Fibroblast of lung (primary cell): Measurements from ENCODE around the gene NT5C3A. TPM values are rescaled to one million over a fixed set of nuclear protein-coding genes. Genes with fewer than 3 reads are reported as not detected.

ENCODE experiments used
- DNase-seq, 2 donors: peaks; one replicate each; pipeline versions ENCODE4 v3.0.0 to v3.0.0-alpha.2; 2010; ENCODE audit warnings: low read depth in 2 of 2
- H2AFZ ChIP-seq: 2 replicates; pipeline ENCODE4 v1.5.1; 2012; ENCODE audit warnings: low read length, control low read depth, inconsistent platforms
- H3K27ac ChIP-seq: 2 replicates; pipeline ENCODE4 v1.5.1; 2011; ENCODE audit warnings: low read length, control low read depth; ENCODE audit not compliant: insufficient read depth
- H3K27me3 ChIP-seq: 2 replicates; pipeline ENCODE4 v1.5.1; 2011; ENCODE audit warnings: mild to moderate bottlenecking, low read length; ENCODE audit not compliant: control insufficient read depth, insufficient read depth
- H3K36me3 ChIP-seq: 2 replicates; pipeline ENCODE4 v1.5.1; 2011; ENCODE audit warnings: low read length; ENCODE audit not compliant: control insufficient read depth, insufficient read depth
- H3K4me1 ChIP-seq: 2 replicates; pipeline ENCODE4 v1.5.1; 2011; ENCODE audit warnings: low read length; ENCODE audit not compliant: control insufficient read depth, insufficient read depth; ENCODE audit errors: extremely low read depth
- H3K4me2 ChIP-seq: 2 replicates; pipeline ENCODE4 v1.5.1; 2011; ENCODE audit warnings: low read length, control low read depth; ENCODE audit not compliant: insufficient read depth; ENCODE audit errors: extremely low read depth
- H3K4me3 ChIP-seq, 4 experiments: fragments of 200-600 bp in 1 of 4; sonication (generic) in 1 of 4; replicated peaks in 1 of 4; 2 replicates each; pipeline ENCODE4 v1.5.1; 2011 to 2016; ENCODE audit warnings: low read length in 4 of 4, low read depth in 3 of 4, mild to moderate bottlenecking in 3 of 4, control low read depth in 2 of 4, inconsistent platforms in 1 of 4, mixed read lengths in 1 of 4; ENCODE audit not compliant: insufficient read depth in 1 of 4; ENCODE audit errors: control extremely low read depth in 1 of 4
- H3K79me2 ChIP-seq: 2 replicates; pipeline ENCODE4 v1.5.1; 2012; ENCODE audit warnings: mild to moderate bottlenecking, low read length, inconsistent platforms; ENCODE audit not compliant: control insufficient read depth, insufficient read depth
- H3K9ac ChIP-seq: 2 replicates; pipeline ENCODE4 v1.5.1; 2011; ENCODE audit warnings: mild to moderate bottlenecking, low read length, control low read depth; ENCODE audit not compliant: insufficient read depth
- H3K9me3 ChIP-seq: 2 replicates; pipeline ENCODE4 v1.5.1; 2012; ENCODE audit warnings: low read depth, low read length; ENCODE audit not compliant: control insufficient read depth, insufficient read depth
- H4K20me1 ChIP-seq: 2 replicates; pipeline ENCODE4 v1.5.1; 2011; ENCODE audit warnings: low read length; ENCODE audit not compliant: control insufficient read depth, insufficient read depth; ENCODE audit errors: extremely low read depth
- CTCF ChIP-seq, 2 donors: IDR thresholded peaks in 1 of 2; conservative IDR thresholded peaks in 1 of 2; 1 replicate in 1 of 2; 2 replicates in 1 of 2; pipeline ENCODE4 v1.5.1; 2011 to 2012; ENCODE audit warnings: low read length in 2 of 2, control low read depth in 1 of 2, inconsistent platforms in 1 of 2, low read depth in 1 of 2, mild to moderate bottlenecking in 1 of 2
- EZH2 ChIP-seq: IDR thresholded peaks from 2 replicates; pipeline ENCODE4 v1.5.1; 2012; ENCODE audit warnings: low read length, control low read depth, mild to moderate bottlenecking; ENCODE audit errors: missing control alignments
- polyA plus RNA-seq, 2 donors: library from polyadenylated mRNA; depleted of rRNA in 1 of 2; stranded (reverse) in 1 of 2; unstranded in 1 of 2; fragments of >200 nt; gene quantifications; 2 replicates each; pipeline ENCODE4 v1.2.1, GENCODE V29; 2011 to 2012; ENCODE audit warnings: missing spikeins in 1 of 2
- total RNA-seq: library from RNA; depleted of rRNA; stranded (reverse); fragments of >200 nt; gene quantifications from 2 replicates; pipeline ENCODE4 v1.2.1, GENCODE V29; 2014

The NT5C3A gene
- total and polyA plus RNA-seq, 2 donors (not counting 1 experiment from before 2014, with no cell fraction given), result 17.2 to 25.3 TPM

GRCh38 chr7:33079096-33079495 is 16.5 kb upstream of the NT5C3A start:
- Histone ChIP-seq H3K27me3 (no peaks in the 10 kb centered on the region), H3K27ac (no peak overlapping the region), H3K9me3 (no peaks in the 10 kb centered on the region), H3K4me3 (no peak overlapping the region), H3K4me2 (no peak overlapping the region), H3K79me2 (no peaks in the 10 kb centered on the region), H3K9ac (no peak overlapping the region), H3K36me3 (no peaks in the 10 kb centered on the region), H3K4me1 (no peaks in the 10 kb centered on the region), H2AFZ (no peak overlapping the region), H4K20me1 (no peaks in the 10 kb centered on the region)
- no peak for DNase-seq
- TF ChIP-seq CTCF (conservative IDR thresholded peaks at IDR 0.05 in 1 of 2, IDR thresholded peaks at IDR 0.05 in 1 of 2; ENCODE audit: low read depth in 1 of 2, low read length in 2 of 2) (no peak), EZH2 (no peak)

- Histone ChIP-seq H3K27me3 (no peaks in the 10 kb centered on the region), H3K36me3 (no peaks in the 10 kb centered on the region), H3K4me2 (no peak overlapping the region), H3K79me2 (no peaks in the 10 kb centered on the region), H3K4me3 (no peak overlapping the region), H3K27ac (no peak overlapping the region), H3K9ac (no peak overlapping the region), H2AFZ (no peak overlapping the region), H4K20me1 (no peaks in the 10 kb centered on the region), H3K4me1 (no peaks in the 10 kb centered on the region), H3K9me3 (no peaks in the 10 kb centered on the region)
- TF ChIP-seq EZH2 (no peak), CTCF (conservative IDR thresholded peaks at IDR 0.05 in 1 of 2, IDR thresholded peaks at IDR 0.05 in 1 of 2; ENCODE audit: low read depth in 1 of 2, low read length in 2 of 2) (no peak)
- DNase-seq, result peak in 1 of 2 donors; percentile 67
Measured at GRCh38 chr7:33076737-33077136, 14.2 kb upstream of the NT5C3A start.

- no peak for TF ChIP-seq CTCF (conservative IDR thresholded peaks at IDR 0.05 in 1 of 2, IDR thresholded peaks at IDR 0.05 in 1 of 2; ENCODE audit: low read depth in 1 of 2, low read length in 2 of 2)
- TF ChIP-seq EZH2, result no peak
- H4K20me1 ChIP-seq, result no peaks in the 10 kb centered on the region
- no peak overlapping the region for H2AFZ ChIP-seq
- H3K4me2 ChIP-seq, result no peak overlapping the region
- no peaks in the 10 kb centered on the region for H3K4me1 ChIP-seq
- H3K27me3 ChIP-seq, result no peaks in the 10 kb centered on the region
- no peak overlapping the region for H3K27ac ChIP-seq
- H3K9ac ChIP-seq, result no peak overlapping the region
- no peaks in the 10 kb centered on the region for H3K36me3 ChIP-seq
- no peak for DNase-seq
- no peak overlapping the region for H3K4me3 ChIP-seq
- H3K79me2 ChIP-seq, result no peaks in the 10 kb centered on the region
- H3K9me3 ChIP-seq, result no peaks in the 10 kb centered on the region
Measured at GRCh38 chr7:33075818-33076518, 13.4 kb upstream of the NT5C3A start.
